ENCODE data around the gene SCGB1D1.

Gene SCGB1D1

GRCh38 chr11:62236187-62236586, 46.2 kb downstream of the SCGB1D1 start:
- no peak for DNase-seq (ENCODE audit: extremely low spot score)
- POLR2A ChIA-PET = no interaction called here
- TF ChIP-seq SUZ12 (IDR thresholded peaks at IDR 0.05) (no peak), PKNOX1 (IDR thresholded peaks at IDR 0.05) (no peak), SP1 (IDR thresholded peaks at IDR 0.05) (no peak), LEF1 (IDR thresholded peaks at IDR 0.05; ENCODE audit: borderline replicate concordance) (no peak), TARDBP (IDR thresholded peaks at IDR 0.05) (no peak), NFRKB (IDR thresholded peaks at IDR 0.05) (no peak), ARNT (IDR thresholded peaks at IDR 0.05) (no peak), FOXM1 (IDR thresholded peaks at IDR 0.05; ENCODE audit: borderline replicate concordance) (no peak), FOXK2 (IDR thresholded peaks at IDR 0.05) (no peak), ELF4 (IDR thresholded peaks at IDR 0.05) (no peak), L3MBTL2 (conservative IDR thresholded peaks at IDR 0.05) (no peak), FOXA1 (IDR thresholded peaks at IDR 0.05) (no peak)

GRCh38 chr11:62237499-62237898, 47.5 kb downstream of the SCGB1D1 start:
- ChIA-PET CTCF (no interaction called here), POLR2A (no interaction called here)
- TF ChIP-seq ELF4 (IDR thresholded peaks at IDR 0.05) (no peak), FOXK2 (IDR thresholded peaks at IDR 0.05) (no peak)
- DNase-seq (ENCODE audit: extremely low spot score) = no peak

More at GRCh38 chr11:62236187-62236586, 46.2 kb downstream of the SCGB1D1 start:
- CTCF ChIA-PET = no interaction called here

- POLR2A ChIA-PET = no interaction called here
- DNase-seq (ENCODE audit: extremely low spot score) = no peak
- CTCF ChIA-PET = no interaction called here
- no peak for TF ChIP-seq L3MBTL2 (conservative IDR thresholded peaks at IDR 0.05)
- no peak for TF ChIP-seq SUZ12 (IDR thresholded peaks at IDR 0.05)
- TF ChIP-seq BHLHE40 (IDR thresholded peaks at IDR 0.05; ENCODE audit: borderline replicate concordance) = no peak
- no peak for TF ChIP-seq FOXA1 (IDR thresholded peaks at IDR 0.05)
- no peak for TF ChIP-seq CTBP1 (IDR thresholded peaks at IDR 0.05; ENCODE audit: borderline replicate concordance)
- no peak for TF ChIP-seq TARDBP (IDR thresholded peaks at IDR 0.05)
- TF ChIP-seq LEF1 (IDR thresholded peaks at IDR 0.05; ENCODE audit: borderline replicate concordance) = no peak
- no peak for TF ChIP-seq ARNT (IDR thresholded peaks at IDR 0.05)
- no peak for TF ChIP-seq HDGF (IDR thresholded peaks at IDR 0.05; ENCODE audit: borderline replicate concordance)
- no peak for TF ChIP-seq NFRKB (IDR thresholded peaks at IDR 0.05)
- TF ChIP-seq PKNOX1 (IDR thresholded peaks at IDR 0.05) = no peak
Observed at GRCh38 chr11:62238151-62238550, 48.1 kb downstream of the SCGB1D1 start.

- no peak for DNase-seq (ENCODE audit: extremely low spot score)
- CTCF ChIA-PET = no interaction called here
- TF ChIP-seq FOXK2 (IDR thresholded peaks at IDR 0.05) (no peak), ELF4 (IDR thresholded peaks at IDR 0.05) (no peak), SP1 (IDR thresholded peaks at IDR 0.05) (no peak), TARDBP (IDR thresholded peaks at IDR 0.05) (no peak), ARNT (IDR thresholded peaks at IDR 0.05) (no peak), BHLHE40 (IDR thresholded peaks at IDR 0.05; ENCODE audit: borderline replicate concordance) (no peak), FOXA1 (IDR thresholded peaks at IDR 0.05) (no peak), LEF1 (IDR thresholded peaks at IDR 0.05; ENCODE audit: borderline replicate concordance) (no peak), FOXM1 (IDR thresholded peaks at IDR 0.05; ENCODE audit: borderline replicate concordance) (no peak), L3MBTL2 (conservative IDR thresholded peaks at IDR 0.05) (no peak), HDGF (IDR thresholded peaks at IDR 0.05; ENCODE audit: borderline replicate concordance) (no peak), CTBP1 (IDR thresholded peaks at IDR 0.05; ENCODE audit: borderline replicate concordance) (no peak), NFRKB (IDR thresholded peaks at IDR 0.05) (no peak), PKNOX1 (IDR thresholded peaks at IDR 0.05) (no peak), ZNF384 (IDR thresholded peaks at IDR 0.05) (no peak), SUZ12 (IDR thresholded peaks at IDR 0.05) (no peak)
- POLR2A ChIA-PET = no interaction called here
Observed at GRCh38 chr11:62241095-62241494, 51.1 kb downstream of the SCGB1D1 start.

GRCh38 chr11:62242021-62242420, 52.0 kb downstream of the SCGB1D1 start, which contains the start of gene SCGB1D2:
Gene SCGB1D2, plus strand, starts transcription at chr11:62242239. Its CDS starts 69 bp downstream, at chr11:62242308.
- peak; percentile 21 for DNase-seq (ENCODE audit: extremely low spot score)
- ChIA-PET CTCF (interaction anchor here (0.6 to 1.5 kb wide), 2 partner anchors 45 to 69 kb away, joined by 3 read pairs; no protein-coding TSS in a partner anchor), POLR2A (no interaction called here)
- TF ChIP-seq FOXK2 (IDR thresholded peaks at IDR 0.05) (no peak), PKNOX1 (IDR thresholded peaks at IDR 0.05) (peak; percentile 85), BHLHE40 (IDR thresholded peaks at IDR 0.05; ENCODE audit: borderline replicate concordance) (no peak)

All from HEK293T (cell line).